Measurements from ENCODE around the gene TARS2. TPM values are rescaled to one million over a fixed set of nuclear protein-coding genes. Genes with fewer than 3 reads are reported as not detected.

The TARS2 gene, protein sequence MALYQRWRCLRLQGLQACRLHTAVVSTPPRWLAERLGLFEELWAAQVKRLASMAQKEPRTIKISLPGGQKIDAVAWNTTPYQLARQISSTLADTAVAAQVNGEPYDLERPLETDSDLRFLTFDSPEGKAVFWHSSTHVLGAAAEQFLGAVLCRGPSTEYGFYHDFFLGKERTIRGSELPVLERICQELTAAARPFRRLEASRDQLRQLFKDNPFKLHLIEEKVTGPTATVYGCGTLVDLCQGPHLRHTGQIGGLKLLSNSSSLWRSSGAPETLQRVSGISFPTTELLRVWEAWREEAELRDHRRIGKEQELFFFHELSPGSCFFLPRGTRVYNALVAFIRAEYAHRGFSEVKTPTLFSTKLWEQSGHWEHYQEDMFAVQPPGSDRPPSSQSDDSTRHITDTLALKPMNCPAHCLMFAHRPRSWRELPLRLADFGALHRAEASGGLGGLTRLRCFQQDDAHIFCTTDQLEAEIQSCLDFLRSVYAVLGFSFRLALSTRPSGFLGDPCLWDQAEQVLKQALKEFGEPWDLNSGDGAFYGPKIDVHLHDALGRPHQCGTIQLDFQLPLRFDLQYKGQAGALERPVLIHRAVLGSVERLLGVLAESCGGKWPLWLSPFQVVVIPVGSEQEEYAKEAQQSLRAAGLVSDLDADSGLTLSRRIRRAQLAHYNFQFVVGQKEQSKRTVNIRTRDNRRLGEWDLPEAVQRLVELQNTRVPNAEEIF
- 10 to 100 TPM; 21.9 to 35.0 (median 26.7) TPM for polyA plus RNA-seq (ENCODE audit: insufficient read depth in 1 of 5, insufficient read length in 5 of 5, low replicate concordance in 1 of 5)
- long read RNA-seq, donor 1, transcript TARS2-204 (18 exons, 2,729 nt) = major isoform, 6 of 294 reads
- long read RNA-seq, donor 1, partial matches to known transcripts = 94 of 294 reads
- long read RNA-seq, donor 1, other reads (novel, unspliced or antisense) = 193 of 294 reads
- long read RNA-seq, donor 2, transcript TARS2-204 (18 exons, 2,729 nt) = major isoform, 7 of 10 reads
- long read RNA-seq, donor 2, partial matches to known transcripts = 0 of 10 reads
- long read RNA-seq, donor 2, other reads (novel, unspliced or antisense) = 0 of 10 reads
- long read RNA-seq, donor 3, partial matches to known transcripts = 0 of 2 reads
- long read RNA-seq, donor 3, other reads (novel, unspliced or antisense) = 0 of 2 reads
- long read RNA-seq, donor 4, partial matches to known transcripts = 5 of 11 reads
- long read RNA-seq, donor 4, other reads (novel, unspliced or antisense) = 0 of 11 reads
- long read RNA-seq, donor 5, partial matches to known transcripts = 5 of 11 reads
- long read RNA-seq, donor 5, other reads (novel, unspliced or antisense) = 0 of 11 reads
- long read RNA-seq, donor 6, partial matches to known transcripts = 0 of 4 reads
- long read RNA-seq, donor 6, other reads (novel, unspliced or antisense) = 0 of 4 reads
- long read RNA-seq, donor 7, partial matches to known transcripts = 5 of 8 reads
- long read RNA-seq, donor 7, other reads (novel, unspliced or antisense) = 0 of 8 reads
- long read RNA-seq, donor 8 = 0 reads

GRCh38 chr1:150486966-150487762 is at the start of gene TARS2:
Gene TARS2 (plus strand): TSS chr1:150487419. CDS start chr1:150487451, 32 bp downstream.
- peak; percentile 93 to 96 for DNase-seq

- DNase-seq = no peak
Measured at GRCh38 chr1:150441121-150441520, 46.1 kb upstream of the TARS2 start.

GRCh38 chr1:150444232-150444631 is 43.0 kb upstream of the TARS2 start:
- DNase-seq = no peak

- no peak for DNase-seq
Measured at GRCh38 chr1:150456146-150456647, 31.0 kb upstream of the TARS2 start.

DNA sequence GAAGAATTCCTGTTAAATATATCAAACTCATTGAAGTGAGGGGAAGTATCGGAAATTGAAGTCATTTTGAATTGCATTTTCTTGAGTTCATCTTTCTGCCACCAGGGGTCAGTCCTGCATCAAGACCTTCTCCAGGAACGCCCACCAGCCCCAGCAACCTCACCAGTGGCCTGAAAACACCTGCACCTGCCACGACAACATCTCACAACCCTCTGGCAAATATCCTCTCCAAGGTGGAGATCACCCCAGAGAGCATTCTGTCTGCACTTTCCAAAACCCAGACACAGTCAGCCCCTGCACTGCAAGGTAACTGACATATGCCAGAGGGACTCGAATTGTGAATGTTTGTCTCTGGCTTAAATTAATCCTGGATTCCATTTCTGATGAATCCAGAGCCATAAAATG is 22.8 kb upstream of the TARS2 start:
- DNase-seq = peak; percentile 20 to 42

DNA sequence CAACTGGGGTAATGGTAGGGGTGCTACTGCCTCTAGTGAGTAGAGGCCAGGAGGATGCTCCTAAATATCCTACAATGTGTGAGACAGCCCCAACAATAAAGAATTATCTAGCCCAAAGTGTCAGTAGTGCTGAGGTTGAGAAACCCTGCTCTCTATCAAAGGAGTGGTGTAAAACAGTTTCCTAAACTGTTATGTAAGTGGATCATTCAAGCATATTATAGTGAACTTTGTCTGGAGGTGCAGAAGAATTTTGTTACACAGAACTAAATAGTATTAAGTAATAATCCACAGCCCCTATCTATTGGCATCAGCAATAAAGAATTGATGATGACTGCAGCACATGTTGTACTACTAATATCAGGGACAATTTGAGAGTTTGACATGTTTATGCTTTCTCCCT is 20.3 kb upstream of the TARS2 start:
- DNase-seq = no peak

DNA sequence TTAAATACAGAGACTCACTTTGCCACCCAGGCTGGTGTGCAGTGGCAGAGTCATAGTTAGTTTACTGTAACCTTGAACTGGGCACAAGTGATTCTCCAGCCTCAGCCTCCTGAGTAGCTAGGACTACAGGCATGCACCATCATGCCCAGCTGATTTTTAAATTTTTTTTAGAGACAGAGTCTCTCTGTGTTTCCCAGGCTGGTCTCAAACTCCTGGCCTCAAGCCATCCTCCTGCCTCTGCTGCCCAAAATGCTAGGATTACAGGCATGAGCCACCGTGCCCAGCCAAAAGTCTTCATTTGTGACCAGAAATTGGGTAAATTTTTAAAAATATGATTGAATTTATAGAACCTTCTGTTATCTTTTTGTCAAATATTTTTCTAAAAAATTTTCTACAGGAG is 17.9 kb upstream of the TARS2 start:
- DNase-seq = no peak

- DNase-seq = no peak
Measured at GRCh38 chr1:150472601-150473200, 14.5 kb upstream of the TARS2 start.

DNA sequence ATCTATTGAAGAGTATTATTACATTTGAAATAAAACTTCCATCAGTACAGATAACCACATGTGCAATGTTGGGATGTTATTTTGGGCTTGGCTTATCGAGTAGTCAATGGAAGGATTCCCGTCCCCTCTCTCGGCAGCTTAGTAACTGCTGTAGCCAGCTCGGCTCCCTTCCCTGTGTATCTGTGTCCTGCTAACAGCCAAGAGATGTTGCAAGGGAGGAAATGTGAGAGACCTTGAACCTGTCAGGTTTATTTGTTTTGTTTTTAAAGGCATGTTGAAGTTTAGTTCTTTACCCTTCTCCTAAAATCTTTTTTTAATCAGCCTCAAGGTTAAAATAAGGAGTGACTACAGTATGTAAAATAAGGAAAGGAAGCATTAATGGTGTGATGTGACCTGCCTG is 13.6 kb upstream of the TARS2 start:
- no peak for DNase-seq

DNA sequence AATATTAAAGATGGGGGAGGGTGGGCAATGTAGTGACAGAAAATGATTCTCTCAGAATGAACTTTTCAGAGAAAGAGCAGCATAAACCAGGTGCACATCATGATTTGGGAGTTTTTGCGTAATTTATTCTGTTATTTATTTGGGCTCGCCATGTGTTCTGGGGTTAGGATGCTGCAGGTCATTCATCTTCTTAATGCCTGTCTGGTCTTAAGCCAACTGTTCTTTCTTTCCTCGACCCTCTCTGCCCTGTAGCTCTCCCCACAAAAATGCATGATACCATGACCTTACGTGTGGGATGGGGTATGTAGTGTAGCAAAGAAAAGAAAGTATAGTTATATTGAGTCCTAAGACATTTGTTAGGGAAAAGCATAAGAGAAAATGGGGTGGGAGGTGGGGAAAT is 12.3 kb upstream of the TARS2 start:
- no peak for DNase-seq

DNA sequence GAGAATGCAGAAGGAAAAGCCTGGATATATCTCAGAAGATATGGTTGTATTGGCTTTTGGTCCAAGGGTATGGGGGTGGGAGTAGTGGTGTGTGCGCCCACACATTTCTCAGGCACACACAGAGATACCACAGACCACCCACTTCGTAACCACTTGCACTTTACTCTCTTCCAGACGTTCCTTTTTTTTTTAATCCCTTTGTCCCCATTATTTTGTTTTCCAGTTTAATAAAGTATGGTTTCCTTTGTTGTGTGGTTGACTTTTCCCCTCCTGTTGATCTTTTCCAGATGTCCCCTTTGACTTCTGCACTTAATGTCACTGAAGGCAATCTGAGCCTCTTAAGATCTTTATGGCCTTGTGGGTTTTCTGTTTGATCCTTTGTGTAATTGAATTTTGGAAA is 10.5 kb upstream of the TARS2 start:
- no peak for DNase-seq

- no peak for DNase-seq
Measured at GRCh38 chr1:150477320-150477719, 9.9 kb upstream of the TARS2 start.

GRCh38 chr1:150477733-150478132 is 9.5 kb upstream of the TARS2 start:
- DNase-seq = no peak

GRCh38 chr1:150479370-150479769 is 7.8 kb upstream of the TARS2 start:
- DNase-seq = no peak

DNA sequence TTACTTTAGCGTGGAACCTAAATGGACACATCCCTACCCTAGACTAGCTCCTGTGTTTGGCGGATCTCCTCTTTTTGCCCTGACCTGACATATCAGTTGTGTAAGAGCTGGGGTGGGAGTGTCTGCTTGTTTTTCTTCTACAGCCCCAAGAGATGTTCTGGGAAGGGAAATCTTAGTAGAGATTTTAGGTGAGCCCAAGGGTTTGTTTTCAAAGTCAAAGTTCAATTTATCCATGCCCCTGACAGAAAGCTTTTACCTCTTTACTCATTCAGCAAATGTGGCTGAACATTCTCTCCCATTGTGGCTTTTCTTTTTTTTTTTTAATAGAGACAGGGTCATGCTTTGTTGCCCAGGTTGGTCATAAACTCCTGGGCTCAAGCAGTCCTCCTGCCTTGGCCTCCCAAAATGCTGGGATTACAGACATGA is 7.3 kb upstream of the TARS2 start:
- no peak for DNase-seq

DNA sequence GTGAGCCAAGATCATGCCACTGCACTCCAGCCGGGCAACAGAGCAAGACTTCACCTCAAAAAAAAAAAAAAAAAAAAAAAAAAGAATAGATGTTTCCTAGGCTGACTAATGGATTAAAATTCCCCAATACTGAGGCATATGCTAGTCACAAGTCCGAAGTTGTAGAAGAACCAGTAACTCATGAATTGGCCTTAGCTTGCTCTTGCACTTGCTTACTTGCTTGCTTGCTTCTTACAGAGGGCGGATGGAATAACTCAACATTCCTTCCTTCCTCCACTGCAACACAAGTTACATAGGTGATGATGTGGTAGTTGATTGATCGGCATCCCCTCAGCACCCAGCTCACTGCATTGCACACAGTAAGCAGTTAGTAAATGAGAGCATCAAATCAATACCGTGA is 2.8 kb upstream of the TARS2 start:
- DNase-seq = no peak

GRCh38 chr1:150484861-150485260 is 2.4 kb upstream of the TARS2 start:
- DNase-seq = no peak

- no peak for DNase-seq
Measured at GRCh38 chr1:150487763-150488115, 520 bp downstream of the TARS2 start.

- no peak for DNase-seq
Measured at GRCh38 chr1:150493175-150493574, 6.0 kb downstream of the TARS2 start.

DNA sequence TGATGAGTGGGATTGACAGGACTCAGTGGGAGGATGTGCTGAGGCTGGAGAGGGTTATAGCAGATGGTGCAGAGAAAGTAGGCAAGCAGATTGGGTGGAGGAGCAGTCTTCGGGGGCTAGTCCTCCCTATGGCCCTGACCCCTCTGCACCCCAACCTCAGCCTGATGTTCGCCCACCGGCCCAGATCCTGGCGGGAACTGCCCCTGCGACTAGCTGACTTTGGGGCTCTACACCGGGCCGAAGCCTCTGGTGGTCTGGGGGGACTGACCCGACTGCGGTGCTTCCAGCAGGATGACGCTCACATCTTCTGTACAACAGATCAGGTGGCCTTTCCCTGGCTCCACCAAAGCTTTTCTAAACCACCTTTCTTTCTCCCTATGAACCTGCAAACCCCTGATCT is 11.1 kb downstream of the TARS2 start:
- DNase-seq = no peak

Measured in right lung (tissue), 10 donors.